C4-2B (cell line): ENCODE measurements around the gene ARRB1.

Experiments
- ZFX ChIP-seq: fragments of 450-650 bp; IDR thresholded peaks from 2 replicates; pipeline ENCODE4 v1.6.1; 2017
- TF ChIP-seq, protein P1 (sequence below): fragments of 450-650 bp; conservative IDR thresholded peaks from 2 replicates; pipeline ENCODE4 v1.5.1; 2017; ENCODE audit warnings: mild to moderate bottlenecking

- TF ChIP-seq, protein P1, sequence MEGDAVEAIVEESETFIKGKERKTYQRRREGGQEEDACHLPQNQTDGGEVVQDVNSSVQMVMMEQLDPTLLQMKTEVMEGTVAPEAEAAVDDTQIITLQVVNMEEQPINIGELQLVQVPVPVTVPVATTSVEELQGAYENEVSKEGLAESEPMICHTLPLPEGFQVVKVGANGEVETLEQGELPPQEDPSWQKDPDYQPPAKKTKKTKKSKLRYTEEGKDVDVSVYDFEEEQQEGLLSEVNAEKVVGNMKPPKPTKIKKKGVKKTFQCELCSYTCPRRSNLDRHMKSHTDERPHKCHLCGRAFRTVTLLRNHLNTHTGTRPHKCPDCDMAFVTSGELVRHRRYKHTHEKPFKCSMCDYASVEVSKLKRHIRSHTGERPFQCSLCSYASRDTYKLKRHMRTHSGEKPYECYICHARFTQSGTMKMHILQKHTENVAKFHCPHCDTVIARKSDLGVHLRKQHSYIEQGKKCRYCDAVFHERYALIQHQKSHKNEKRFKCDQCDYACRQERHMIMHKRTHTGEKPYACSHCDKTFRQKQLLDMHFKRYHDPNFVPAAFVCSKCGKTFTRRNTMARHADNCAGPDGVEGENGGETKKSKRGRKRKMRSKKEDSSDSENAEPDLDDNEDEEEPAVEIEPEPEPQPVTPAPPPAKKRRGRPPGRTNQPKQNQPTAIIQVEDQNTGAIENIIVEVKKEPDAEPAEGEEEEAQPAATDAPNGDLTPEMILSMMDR = no peak
- no peak for TF ChIP-seq ZFX
Measured at GRCh38 chr11:75225794-75226193, 125.7 kb downstream of the ARRB1 start.
